ENCODE results near the gene DMC1. TPM values are rescaled to one million over a fixed set of nuclear protein-coding genes. Genes with fewer than 3 reads are reported as not detected.

The DMC1 gene
- total RNA-seq, 1 experiment from 2014 or later: 4.4 TPM

DNA sequence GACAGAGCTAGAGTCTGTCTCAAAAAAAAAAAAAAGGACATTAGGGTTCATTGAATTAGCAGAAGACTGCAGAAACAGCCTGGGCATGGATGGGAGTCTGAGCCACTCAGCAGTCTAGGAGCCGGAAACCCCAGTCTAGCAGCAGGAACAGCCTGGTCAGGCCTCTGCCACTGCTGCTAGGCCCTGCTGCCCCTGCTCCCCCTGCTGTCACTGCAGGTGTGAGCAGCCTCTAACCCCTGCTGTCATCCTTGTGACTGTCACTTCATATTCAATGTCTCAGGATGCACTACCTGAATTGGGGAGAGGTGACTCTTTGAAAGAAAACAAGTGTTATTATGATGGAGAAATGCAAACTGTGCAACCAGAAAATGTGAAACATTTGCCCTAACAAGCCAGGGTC lies 56.9 kb downstream of the DMC1 start:
- Mint-ChIP-seq H3K27ac (ENCODE audit: unreplicated experiment) (no peak overlapping the region), H3K9me3 (ENCODE audit: low read depth, unreplicated experiment) (no peaks in the 10 kb centered on the region), H3K4me1 (ENCODE audit: low read depth, unreplicated experiment) (peaks cover 8% of the 10 kb centered on the region), H3K4me3 (ENCODE audit: low read depth, unreplicated experiment) (no peak overlapping the region), H3K27me3 (ENCODE audit: unreplicated experiment) (no peaks in the 10 kb centered on the region), H3K36me3 (ENCODE audit: insufficient read depth, unreplicated experiment) (no peaks in the 10 kb centered on the region)
- no TSS peak for BruUV-seq (replicated peaks)
- TF ChIP-seq CTCF (IDR thresholded peaks at IDR 0.05; ENCODE audit: unreplicated experiment): no peak
- intact Hi-C loops (cut with micrococcal nuclease; ENCODE audit: unreplicated experiment): no loop called here
- peak; percentile 45 for DNase-seq
- CTCF ChIA-PET: interaction anchor here (0.6 kb wide), 1 partner anchor 86 kb away, joined by 6 read pairs; no protein-coding TSS in a partner anchor

GRCh38 chr22:38510416-38510970 lies 59.5 kb downstream of the DMC1 start:
- CTCF ChIA-PET: interaction anchor here (0.6 kb wide), 1 partner anchor 832 kb away, joined by 4 read pairs; no protein-coding TSS in a partner anchor
- Mint-ChIP-seq H3K27ac (ENCODE audit: unreplicated experiment) (no peak overlapping the region), H3K4me1 (ENCODE audit: low read depth, unreplicated experiment) (peaks cover 8% of the 10 kb centered on the region), H3K9me3 (ENCODE audit: low read depth, unreplicated experiment) (no peaks in the 10 kb centered on the region), H3K4me3 (ENCODE audit: low read depth, unreplicated experiment) (no peak overlapping the region), H3K27me3 (ENCODE audit: unreplicated experiment) (no peaks in the 10 kb centered on the region), H3K36me3 (ENCODE audit: insufficient read depth, unreplicated experiment) (peaks cover 20% of the 10 kb centered on the region)
- intact Hi-C loops (cut with micrococcal nuclease; ENCODE audit: unreplicated experiment): no loop called here
- TF ChIP-seq CTCF (IDR thresholded peaks at IDR 0.05; ENCODE audit: unreplicated experiment): no peak
- no peak for DNase-seq
- BruUV-seq (replicated peaks): no TSS peak

DNA sequence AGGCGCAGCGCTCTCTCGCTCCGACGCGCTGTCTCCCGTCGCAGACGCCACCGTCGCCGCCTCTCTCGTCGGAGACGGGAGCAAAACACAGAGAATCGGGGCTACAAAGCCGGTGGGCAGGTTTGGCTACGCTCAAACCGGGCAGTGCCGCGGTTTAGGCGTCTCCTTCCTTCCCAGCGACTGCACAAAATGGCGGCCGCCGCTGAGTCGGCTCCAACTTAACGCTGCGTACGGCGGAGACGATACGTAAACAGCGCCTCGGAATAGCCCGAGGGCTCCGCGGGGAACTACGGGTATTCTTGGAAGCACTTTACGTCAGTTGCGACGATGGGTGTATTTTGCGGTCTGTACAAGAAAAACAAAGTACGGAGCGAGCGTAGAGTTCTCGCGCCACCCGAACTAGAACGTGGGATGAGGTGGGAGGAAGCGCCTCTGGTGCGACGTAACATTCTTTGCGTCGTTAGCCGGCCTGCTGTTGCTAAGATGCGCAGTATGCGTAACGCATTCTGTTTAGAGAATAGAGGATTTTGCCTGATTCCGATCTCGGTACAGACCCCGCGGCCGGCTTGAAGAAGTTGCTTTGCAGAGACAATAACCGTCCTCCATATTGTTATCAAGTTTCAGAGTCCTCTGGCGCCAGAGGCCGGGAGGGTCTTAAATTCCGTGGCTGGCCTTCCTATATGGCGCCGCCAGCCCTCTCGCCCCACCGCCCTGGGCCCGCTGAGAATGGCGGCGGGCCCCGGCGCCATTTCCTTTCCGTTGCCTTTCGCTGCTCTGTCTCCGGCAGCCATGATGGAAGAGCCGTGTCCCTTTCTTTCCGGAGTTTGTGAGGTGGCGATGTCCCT lies 63.6 kb downstream of the DMC1 start, which contains the start of gene DDX17:
TSS of gene DDX17 (minus strand) at position 194 of the 845 bp plus-strand sequence.
- peak within 1 kb of the TSS; percentile 100 for H3K27ac Mint-ChIP-seq (ENCODE audit: unreplicated experiment)
- peaks cover 37% of the 10 kb centered on the region for H3K4me1 Mint-ChIP-seq (ENCODE audit: low read depth, unreplicated experiment)
- DNase-seq: peak; percentile 85
- H3K27me3 Mint-ChIP-seq (ENCODE audit: unreplicated experiment): no peaks in the 10 kb centered on the region
- intact Hi-C loops (cut with micrococcal nuclease; ENCODE audit: unreplicated experiment): no loop called here
- H3K4me3 Mint-ChIP-seq (ENCODE audit: low read depth, unreplicated experiment): peak within 1 kb of the TSS; percentile 99
- BruUV-seq (replicated peaks): TSS peak; percentile 88
- no peaks in the 10 kb centered on the region for H3K9me3 Mint-ChIP-seq (ENCODE audit: low read depth, unreplicated experiment)
- CTCF ChIA-PET: no interaction called here
- peaks cover 59% of the 10 kb centered on the region for H3K36me3 Mint-ChIP-seq (ENCODE audit: insufficient read depth, unreplicated experiment)
- no peak for TF ChIP-seq CTCF (IDR thresholded peaks at IDR 0.05; ENCODE audit: unreplicated experiment)

DNA sequence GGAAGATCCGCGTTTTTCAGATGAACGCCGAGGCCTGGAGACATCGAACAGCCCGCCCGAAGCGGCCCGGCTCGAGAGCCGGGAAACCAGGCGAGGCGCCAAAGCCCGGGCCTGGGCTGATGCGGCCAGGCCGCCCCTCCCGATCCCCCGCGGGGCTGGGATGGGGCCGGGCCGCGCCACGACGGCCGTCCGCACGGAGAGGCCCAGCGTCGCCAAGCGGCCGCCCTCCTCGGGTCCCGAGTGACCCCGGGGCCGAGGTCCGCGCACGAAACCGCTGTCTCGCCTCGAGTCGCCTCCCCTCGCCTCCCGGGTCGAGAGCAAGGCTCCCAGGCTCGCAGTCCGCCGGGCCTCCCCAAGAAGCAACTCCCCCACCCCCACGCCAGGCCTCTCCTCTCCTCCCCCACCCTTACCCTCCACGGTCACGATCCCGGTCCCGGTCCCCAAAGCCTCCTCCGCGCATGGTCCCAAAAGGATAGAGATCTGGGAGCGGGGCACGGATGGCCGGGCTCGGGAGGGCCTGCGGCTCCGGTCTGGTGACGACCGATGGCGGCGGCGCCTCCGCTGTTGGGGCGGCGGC lies 64.4 kb downstream of the DMC1 start:
- H3K27ac Mint-ChIP-seq (ENCODE audit: unreplicated experiment): peak overlapping the region; percentile 100
- intact Hi-C loops (cut with micrococcal nuclease; ENCODE audit: unreplicated experiment): no loop called here
- H3K36me3 Mint-ChIP-seq (ENCODE audit: insufficient read depth, unreplicated experiment): peaks cover 66% of the 10 kb centered on the region
- TF ChIP-seq CTCF (IDR thresholded peaks at IDR 0.05; ENCODE audit: unreplicated experiment): no peak
- no peaks in the 10 kb centered on the region for H3K27me3 Mint-ChIP-seq (ENCODE audit: unreplicated experiment)
- no peaks in the 10 kb centered on the region for H3K9me3 Mint-ChIP-seq (ENCODE audit: low read depth, unreplicated experiment)
- CTCF ChIA-PET: no interaction called here
- H3K4me1 Mint-ChIP-seq (ENCODE audit: low read depth, unreplicated experiment): peaks cover 37% of the 10 kb centered on the region
- BruUV-seq (replicated peaks): no TSS peak
- DNase-seq: peak; percentile 65
- peak overlapping the region; percentile 99 for H3K4me3 Mint-ChIP-seq (ENCODE audit: low read depth, unreplicated experiment)
